ENCODE measurements around the gene FGF16.
"Not testable (repeated sequence)": the region's sequence is repeated elsewhere in the genome, so short reads cannot be mapped to it uniquely, and the experiment has no call there.

Gene FGF16

DNA sequence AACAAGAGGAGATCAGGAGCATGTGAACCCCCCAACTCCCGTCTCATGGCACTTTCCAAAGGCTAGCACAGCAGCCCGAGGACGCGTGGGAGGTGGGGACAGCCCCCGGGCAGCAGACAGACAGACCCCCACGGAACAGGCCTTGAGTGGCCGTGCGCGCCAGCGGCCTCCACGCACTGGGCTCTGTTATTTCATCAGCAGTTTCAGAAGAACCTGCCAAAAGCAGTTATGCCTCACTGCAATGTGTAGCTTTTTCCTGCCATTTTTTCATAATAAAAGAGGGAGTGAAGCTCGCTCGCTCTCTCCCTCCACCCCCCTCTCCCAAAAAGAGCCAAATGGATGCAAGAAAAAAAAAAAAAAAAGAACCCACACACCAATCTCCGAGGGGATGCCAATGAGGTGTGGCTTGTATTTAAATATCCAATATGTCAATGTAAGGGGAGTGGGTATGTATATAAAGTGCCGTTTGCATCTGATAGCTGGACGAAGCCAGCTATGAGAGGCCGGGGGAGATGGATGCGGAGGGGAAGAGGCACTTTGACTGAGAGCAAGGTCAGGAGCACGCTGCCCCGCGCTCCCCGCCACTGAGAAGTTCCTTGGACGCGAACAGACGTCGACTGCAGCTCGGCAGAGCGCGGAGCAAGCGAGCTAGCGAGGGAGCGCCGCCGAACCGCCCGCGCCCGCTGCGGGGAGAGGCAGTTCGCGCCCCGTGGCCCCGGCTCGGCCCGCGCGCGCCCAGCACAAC is at the start of gene FGF16:
TSS of gene FGF16 (plus strand) at position 482 of the 745 bp plus-strand sequence. CDS start 286 bp downstream, outside the sequence.
- in situ Hi-C loops (cut with MboI; ENCODE audit: low sequenced_read_pairs): no loop called here

DNA sequence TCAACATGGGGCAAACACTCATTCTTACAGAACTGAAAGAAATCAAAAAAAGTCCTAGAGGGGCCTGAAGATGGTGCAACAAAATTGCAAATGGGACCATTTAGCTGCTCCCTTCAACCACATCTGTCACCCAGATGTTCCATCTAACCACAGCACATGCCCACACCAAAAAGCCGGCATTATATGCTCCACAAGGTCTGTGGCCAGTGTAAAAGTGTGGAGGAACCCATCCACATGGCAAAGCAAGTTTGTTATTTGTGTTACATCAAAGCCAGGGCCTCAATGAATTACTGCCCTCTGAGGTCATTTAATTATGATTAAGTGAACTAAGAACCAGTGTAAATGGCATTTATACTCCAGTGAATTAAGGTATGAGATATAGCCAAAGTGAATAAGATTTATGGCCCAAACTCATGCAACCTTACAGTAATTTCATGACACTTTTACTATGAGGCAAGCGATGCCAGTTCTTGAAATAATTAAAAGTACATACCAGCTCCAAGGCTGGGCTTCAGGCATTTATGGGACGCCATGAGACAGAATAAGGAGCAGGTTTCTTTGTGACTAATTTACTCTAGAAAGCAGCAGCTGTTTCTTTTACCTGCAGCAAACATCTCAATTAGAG is 48.7 kb upstream of the FGF16 start:
- in situ Hi-C loops (cut with MboI; ENCODE audit: low sequenced_read_pairs): no loop called here

DNA sequence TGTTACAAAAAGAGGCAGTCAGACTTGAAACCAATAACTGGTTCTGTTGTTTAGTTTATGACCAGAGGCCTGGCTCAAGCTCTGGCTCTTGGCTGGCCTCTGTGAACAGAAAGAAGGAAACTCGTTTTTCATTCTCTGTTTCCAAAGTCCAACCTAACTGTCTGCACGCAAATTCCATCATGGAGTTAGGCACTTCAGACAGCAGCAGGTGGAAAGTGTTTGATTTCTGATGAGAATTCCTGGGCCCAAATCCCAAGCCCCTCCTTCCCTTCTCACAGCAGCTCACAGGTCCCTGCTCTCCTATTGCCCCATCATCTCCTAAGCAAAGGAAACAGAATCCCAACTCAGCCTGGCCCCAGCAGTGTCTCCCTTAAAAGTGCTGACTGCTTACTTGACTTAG is 42.8 kb upstream of the FGF16 start:
- in situ Hi-C loops (cut with MboI; ENCODE audit: low sequenced_read_pairs): no loop called here

DNA sequence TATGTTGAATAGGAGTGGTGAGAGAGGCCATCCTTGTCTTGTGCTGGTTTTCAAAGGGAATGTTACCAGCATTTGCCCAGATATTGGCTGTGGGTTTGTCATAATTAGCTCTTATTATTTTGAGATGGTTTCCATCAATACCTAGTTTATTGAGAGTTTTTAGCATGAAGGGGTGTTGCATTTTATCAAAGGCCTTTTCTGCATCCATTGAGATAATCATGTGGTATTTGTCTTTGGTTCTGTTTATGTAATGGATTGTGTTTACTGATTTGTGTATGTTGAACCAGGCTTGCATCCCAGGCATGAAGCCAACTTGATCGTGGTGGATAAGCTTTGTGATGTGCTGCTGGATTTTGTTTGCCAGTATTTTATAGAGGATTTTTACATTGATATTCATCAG is 39.4 kb upstream of the FGF16 start:
- in situ Hi-C loops (cut with MboI; ENCODE audit: low sequenced_read_pairs): not testable (repeated sequence)

DNA sequence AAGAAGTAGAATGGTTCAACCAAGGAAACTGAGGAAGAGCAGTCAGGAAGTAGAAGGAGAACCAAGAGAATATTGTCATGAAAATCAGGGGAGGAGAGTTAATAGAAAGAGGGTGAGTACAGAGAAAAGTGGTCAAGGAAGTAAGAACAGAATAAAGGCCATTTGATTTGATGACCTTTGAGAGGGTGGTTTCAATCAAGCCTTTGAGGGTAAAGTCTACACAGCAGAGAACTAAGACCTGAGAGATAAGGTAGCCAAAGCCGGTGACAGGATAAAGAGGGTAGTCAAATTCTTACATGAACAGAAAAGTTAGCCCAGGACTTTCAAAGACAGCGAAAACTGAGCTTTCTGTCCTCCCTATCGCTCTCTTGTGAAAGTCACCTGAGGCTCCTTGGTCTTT is 34.6 kb upstream of the FGF16 start:
- in situ Hi-C loops (cut with MboI; ENCODE audit: low sequenced_read_pairs): no loop called here

DNA sequence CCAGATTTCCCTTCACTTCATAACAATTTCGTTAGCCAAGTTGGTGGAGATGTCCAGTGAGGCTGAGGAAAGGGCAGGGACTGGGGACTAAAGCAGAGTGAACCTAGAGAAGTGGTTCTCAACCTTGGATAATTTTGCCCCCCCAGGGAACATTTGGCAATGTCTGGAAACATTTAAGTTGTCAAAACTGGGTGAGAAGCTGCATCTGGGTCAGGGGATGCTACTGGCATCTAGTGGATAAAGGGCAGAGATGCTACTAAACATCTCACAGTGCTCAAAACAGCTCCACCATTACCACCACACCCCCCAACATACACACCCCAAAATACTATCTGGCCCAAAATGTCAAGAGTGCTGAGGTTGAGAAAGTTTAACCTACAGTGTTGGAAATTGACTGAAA is 32.0 kb upstream of the FGF16 start:
- in situ Hi-C loops (cut with MboI; ENCODE audit: low sequenced_read_pairs): no loop called here

DNA sequence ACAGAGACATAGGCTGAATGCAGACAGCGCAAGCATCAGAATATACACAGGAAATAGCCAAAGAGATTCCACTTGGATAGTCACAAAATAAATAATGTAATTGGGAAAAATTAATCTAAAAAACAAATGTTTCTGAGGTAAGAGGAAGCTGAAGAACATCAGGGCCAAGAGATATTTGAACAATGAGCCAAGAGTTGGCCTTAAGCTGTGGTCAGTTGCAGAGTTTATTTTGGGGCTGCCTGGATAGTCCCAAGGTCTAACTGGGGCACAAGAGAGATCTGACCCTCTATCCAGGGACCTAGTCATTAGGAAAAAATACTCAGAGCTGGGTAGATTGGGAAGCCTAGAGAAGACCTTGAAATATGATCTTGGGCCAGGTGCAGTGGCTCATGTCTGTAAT is 31.3 kb upstream of the FGF16 start:
- in situ Hi-C loops (cut with MboI; ENCODE audit: low sequenced_read_pairs): no loop called here

DNA sequence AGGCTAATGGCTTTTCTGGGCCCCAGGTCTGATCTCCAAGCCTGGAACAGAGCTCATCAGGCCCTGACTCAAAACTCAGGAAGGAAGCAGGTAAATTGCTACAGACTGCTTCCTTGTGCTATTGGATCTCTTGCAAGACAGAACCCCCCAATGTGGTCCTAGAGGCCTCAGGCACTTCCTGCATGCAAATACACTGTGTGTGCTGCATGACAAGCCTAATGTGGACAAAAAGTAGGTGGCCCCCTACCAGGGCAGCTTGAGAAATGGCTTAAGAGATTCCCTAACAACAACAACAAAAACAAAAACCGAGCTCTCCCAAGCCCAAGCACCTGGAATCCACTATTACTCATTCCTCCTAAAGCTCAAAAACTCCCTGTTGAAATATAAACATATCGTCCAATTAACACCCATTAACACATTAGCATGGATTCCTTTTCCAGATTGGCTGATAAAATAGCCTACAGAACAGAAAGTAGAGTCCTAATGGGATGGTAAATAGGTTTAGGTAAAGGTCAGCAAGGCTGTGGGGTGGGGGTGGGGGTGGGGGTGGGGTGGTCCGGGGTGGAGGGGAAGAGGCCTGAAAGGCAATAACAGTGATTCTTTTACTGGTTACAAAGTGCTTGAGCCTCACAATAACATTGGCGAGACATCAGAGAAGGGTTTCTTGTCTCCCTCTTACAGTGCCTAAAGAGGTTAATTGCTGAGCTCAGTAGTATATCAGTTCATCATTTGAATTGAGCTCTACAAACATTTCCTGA is 24.1 kb upstream of the FGF16 start:
- in situ Hi-C loops (cut with MboI; ENCODE audit: low sequenced_read_pairs): no loop called here

DNA sequence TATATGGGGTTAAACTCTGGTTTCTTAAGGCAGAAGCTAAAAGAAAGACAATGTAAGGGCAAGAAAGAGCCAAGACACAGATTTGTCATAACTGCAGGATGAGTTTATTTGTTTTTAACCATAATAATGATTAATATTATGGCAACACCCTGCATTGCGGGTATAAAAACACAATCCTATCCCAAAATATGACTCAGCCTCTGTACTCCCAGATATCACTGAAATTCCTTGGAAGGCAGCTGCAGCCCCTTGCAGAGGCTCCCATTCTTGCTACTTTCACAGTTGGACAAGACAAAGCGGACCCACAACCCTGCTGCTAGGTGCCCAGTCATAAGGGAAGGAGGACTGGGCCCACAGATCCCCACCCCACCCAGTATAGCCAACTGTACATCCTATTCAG is 20.4 kb upstream of the FGF16 start:
- in situ Hi-C loops (cut with MboI; ENCODE audit: low sequenced_read_pairs): no loop called here

DNA sequence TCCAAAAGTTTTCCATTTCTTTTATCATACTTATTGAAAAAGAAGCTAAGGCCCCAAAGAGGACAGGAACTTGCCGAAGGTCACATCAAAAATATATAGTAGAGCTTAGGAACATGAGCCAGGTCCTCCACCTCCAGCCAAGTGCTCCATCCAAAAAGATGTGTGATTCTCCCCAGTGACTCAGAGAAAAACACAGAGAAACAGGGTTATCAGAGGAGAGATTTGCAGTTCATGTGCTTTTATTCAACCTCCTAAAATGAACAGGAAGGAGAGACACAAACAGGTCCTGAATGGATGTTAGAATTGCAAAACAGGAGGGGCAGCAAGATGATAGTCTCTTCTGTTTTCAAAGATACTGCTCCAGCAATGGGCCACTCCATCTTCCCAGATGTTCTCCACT is 19.6 kb upstream of the FGF16 start:
- in situ Hi-C loops (cut with MboI; ENCODE audit: low sequenced_read_pairs): no loop called here

DNA sequence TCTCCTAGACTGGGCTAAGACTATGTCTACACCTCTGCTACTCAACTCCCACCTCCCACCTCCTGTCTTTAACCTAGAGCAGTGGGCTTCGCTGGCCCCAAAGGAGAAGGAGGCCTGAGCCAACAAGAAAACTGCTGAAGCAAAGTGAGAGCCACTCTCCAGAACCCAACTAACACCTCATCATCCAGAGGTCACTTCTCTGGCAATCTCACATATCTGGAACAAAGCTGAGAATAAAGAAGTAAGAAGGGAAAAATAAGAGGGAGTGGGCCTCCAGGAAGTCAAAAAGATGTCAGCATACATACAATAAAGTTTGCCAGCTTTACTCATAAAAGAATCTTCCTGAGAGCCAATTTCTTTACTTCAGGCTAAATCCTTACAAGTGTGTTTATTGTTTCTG is 18.6 kb upstream of the FGF16 start:
- in situ Hi-C loops (cut with MboI; ENCODE audit: low sequenced_read_pairs): no loop called here

DNA sequence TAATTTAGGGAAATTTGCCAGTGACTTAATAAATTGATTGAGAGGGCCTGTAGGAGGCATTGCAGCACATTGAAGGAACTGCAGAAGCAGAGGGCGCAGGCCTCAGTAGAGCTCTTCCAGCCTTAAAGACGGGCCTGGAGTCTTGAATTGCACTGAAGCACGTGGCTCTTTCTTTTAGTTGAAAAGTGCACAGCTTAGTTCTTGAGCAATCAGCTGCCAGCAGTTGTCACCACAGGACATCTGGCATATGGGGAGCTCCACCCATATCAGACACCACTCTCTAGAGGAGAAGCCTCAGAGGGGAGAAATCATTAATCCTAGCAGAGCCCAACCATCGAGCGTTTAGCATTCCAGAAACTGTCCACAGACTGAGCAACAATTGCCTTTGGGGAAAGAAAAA is 16.0 kb upstream of the FGF16 start:
- in situ Hi-C loops (cut with MboI; ENCODE audit: low sequenced_read_pairs): no loop called here

DNA sequence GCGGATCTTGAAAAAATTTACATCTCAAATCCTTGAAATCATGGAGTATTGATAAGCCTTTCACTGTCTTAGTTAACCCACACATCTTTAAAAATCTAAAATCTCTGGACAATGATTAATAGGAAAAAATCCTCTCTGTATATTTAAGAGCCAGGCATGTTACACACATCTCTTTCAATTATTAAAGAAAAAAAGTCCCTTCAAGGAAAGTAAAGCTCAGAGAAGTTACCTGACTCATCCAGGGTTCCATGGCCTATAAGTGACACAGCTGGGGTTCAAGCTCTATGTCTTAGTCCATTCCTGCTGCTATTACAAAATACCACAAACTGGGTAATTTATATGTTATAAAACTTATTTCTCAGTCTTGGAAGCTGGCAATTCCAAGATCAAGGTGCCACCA is 14.2 kb upstream of the FGF16 start:
- in situ Hi-C loops (cut with MboI; ENCODE audit: low sequenced_read_pairs): no loop called here

DNA sequence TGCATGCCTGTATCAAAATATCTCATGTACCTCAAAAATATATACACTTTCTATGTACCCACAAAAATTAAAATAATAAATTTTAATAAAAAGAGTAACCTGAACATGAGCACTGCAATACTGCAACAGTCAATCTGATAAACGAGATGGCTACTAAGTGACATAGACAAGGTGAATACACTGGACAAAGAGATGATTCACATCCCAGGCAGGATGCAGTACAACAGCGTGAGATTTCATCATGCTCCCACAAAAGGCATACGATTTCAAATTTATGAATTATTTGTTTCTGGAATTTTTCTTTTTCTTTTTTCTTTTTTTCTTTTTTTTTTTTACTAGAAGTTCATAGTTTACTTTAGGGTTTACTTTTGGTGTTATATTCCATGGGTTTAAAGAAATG is 12.2 kb upstream of the FGF16 start:
- in situ Hi-C loops (cut with MboI; ENCODE audit: low sequenced_read_pairs): no loop called here

DNA sequence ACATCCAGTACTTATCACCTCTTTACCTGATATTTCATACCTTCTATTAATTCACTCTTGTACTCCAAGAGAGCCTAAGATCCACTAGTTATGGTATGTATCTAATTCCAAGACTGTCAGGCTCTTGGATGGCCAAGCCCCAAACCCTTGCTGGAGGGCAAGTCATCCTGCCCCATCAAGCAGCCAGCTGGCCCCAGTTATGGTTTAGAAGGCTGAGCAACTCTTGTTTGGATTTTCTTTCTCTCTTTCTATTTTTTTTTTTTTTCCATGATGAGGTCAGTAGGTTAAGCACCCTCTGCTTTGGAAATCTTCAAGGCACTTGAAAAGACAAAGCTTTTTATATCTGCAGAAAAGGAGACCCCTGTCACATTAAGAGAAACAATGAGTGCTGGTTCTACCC is 10.9 kb upstream of the FGF16 start:
- in situ Hi-C loops (cut with MboI; ENCODE audit: low sequenced_read_pairs): no loop called here

DNA sequence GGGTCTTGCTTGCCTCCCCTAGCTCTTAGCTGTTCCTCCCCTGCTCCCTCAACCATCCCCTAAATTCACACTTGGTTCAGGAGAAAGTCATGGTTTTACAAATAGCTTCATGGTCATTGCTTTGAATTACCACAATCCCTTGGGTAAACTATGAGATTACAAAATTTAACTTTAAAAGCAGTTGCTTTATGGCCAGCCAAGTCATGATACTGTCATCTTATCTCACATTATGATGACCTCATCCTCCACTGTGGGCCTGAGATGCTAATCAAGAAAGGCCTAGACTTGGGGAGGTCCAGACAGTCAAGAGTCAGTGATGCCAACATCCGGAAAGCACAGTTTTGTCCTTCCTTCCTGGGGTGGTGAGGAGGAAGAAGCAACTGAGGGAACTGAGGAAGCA is 10.5 kb upstream of the FGF16 start:
- in situ Hi-C loops (cut with MboI; ENCODE audit: low sequenced_read_pairs): no loop called here

DNA sequence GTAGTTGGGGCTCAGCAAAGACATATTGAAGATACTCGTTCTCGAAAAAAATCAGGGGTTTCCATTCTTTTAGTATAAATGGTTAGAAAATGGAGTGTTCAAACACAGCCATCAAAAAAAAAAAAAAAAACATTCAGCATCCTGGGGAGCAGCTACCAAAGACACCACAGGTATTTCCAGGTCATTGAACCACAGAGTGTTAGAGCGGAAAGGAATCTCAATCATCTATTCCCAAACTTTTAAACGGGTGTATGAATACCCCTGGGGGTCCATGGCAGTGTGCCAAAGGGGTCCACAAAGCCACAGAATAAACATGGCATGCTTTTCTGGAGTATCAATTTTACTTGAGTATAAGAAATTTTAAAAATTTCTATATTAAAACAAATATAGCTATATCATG is 6.9 kb upstream of the FGF16 start:
- in situ Hi-C loops (cut with MboI; ENCODE audit: low sequenced_read_pairs): no loop called here

DNA sequence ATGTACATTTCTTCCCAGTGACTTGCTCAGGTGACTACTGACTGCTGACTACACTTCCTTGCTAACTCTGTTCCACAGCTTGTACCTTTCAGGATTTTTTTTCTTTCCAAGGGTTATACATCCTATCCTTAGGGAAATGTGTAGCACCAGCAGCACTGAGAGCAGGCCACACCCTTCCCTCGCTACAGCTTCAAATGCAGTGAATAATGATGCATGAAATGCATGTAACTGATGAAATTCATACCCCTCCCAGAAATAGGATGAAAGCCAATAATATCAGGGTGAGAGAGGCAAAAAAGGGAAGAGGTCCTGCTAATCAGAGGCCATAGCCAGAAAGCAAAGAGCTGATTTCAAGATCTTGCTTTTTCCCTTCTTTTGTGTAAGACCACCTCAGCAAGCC is 6.2 kb upstream of the FGF16 start:
- in situ Hi-C loops (cut with MboI; ENCODE audit: low sequenced_read_pairs): no loop called here

DNA sequence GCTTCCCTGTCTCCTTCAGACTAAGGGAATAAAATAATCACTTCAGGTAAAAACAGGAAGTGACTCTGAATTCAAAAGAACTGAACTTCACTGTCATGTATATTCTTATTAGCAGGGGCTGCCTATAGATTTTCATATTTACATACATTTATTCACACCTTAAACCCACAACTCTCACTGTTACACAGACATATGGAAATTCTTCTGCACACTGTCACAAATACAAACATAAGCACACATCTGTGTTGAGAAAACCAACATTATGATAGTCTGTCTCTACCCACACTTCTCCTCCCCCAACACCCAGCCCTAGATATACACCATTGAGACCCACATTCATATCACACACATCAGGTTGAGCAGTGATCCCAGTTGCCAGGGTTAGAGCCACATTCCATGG is 5.7 kb upstream of the FGF16 start:
- in situ Hi-C loops (cut with MboI; ENCODE audit: low sequenced_read_pairs): no loop called here

DNA sequence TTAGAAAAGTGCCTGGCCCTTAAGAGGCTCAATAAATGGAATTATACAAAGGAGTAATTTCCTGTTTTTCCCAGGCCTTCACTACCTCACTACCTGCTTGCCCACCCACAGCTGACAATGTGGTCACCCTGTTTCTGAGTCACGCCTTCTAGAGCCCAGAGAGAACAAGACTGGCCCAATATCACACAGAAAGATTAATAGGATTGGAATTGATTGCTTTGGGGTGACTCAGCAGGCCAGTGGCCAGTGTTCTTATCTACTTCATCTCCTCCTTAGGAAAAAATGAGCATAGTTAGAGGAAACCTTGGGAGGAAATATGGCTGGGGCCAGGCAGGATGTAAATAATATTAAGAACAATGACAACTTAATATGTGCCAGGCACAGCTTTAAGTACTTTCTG is 4.5 kb upstream of the FGF16 start:
- in situ Hi-C loops (cut with MboI; ENCODE audit: low sequenced_read_pairs): no loop called here

DNA sequence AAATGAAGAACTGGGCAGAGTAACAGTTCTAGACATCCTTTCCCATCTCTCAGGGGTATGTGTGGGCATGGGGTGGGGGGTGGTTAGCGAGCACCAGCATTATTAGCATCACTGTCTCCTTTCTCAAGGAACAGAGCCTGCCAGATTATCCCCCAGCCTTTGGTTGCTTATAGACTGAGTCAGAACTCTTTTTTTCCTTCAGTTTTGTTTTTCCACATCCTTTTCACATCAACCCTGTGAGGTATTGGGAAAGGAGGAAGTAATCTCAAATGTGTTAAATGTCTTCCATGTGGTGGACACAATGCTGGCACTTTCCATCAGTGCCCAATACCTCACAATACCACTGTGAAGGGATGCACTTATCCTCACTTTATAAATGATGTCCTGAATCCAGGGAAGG is 3.1 kb upstream of the FGF16 start:
- in situ Hi-C loops (cut with MboI; ENCODE audit: low sequenced_read_pairs): no loop called here

DNA sequence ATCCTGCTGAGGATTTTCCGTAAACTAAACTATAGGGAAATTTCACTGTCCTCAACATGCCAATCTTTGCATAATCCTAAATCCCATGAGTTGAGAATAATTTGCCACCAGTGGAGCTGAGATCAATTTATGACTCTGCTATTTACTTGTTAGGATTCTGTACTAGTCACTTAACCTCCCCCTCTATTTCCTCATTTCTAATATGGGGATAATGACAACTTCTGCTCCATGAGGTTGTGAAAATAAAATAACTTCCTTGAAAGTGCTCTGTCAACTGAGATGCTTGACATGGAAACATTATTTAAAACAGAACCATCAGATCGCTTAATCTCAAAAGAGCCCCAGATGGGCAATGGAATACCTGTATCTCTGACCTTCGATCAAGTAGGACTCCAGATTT is 2.6 kb upstream of the FGF16 start:
- in situ Hi-C loops (cut with MboI; ENCODE audit: low sequenced_read_pairs): no loop called here

All from HL-60/S4 treated with phorbol 12-myristate 13-acetate at 8.2 ng/mL for 4 days and 3 days (cell line).